AG04450 (cell line): ENCODE results near the gene FTCDNL1. TPM values are rescaled to one million over a fixed set of nuclear protein-coding genes. Genes with fewer than 3 reads are reported as not detected.

ENCODE experiments used
- CTCF ChIA-PET: fragments of 300-600, 350-600 bp; formaldehyde crosslinking; extraction: SDS; loops from one replicate; lab custom pipeline; 2022; ENCODE audit warnings: antibody characterized with exemption, inconsistent platforms; lab: Charles Lee
- POLR2A ChIA-PET: fragments of 350-600 bp; formaldehyde crosslinking; extraction: SDS; loops from one replicate; lab custom pipeline; 2021; ENCODE audit warnings: antibody characterized with exemption, inconsistent platforms; lab: Yijun Ruan, JAX
- DNase-seq: peaks from one replicate; pipeline ENCODE4 v3.0.0-alpha.2; 2011; ENCODE audit warnings: low read depth, low spot score
- H3K27ac ChIP-seq: one replicate; pipeline ENCODE4 v1.5.1; 2012; ENCODE audit warnings: low read depth, low read length, control low read depth
- H3K27me3 ChIP-seq: one replicate; pipeline ENCODE4 v1.6.0; 2012; ENCODE audit warnings: low read length; ENCODE audit not compliant: control insufficient read depth, insufficient read depth
- H3K4me3 ChIP-seq: 2 replicates; pipeline ENCODE4 v1.5.1; 2011; ENCODE audit warnings: mild to moderate bottlenecking, low read depth, low read length, control low read depth
- H3K9me3 ChIP-seq: 2 replicates; pipeline ENCODE4 v1.5.1; 2012; ENCODE audit warnings: low read length; ENCODE audit not compliant: control insufficient read depth, insufficient read depth
- CTCF ChIP-seq: IDR thresholded peaks from 2 replicates; pipeline ENCODE4 v1.5.1; 2011; ENCODE audit warnings: low read depth, low read length, control low read depth, inconsistent platforms
- polyA plus RNA-seq: library from polyadenylated mRNA; depleted of rRNA; stranded (reverse); fragments of >200 nt; gene quantifications from 2 replicates; pipeline ENCODE4 v1.2.3, GENCODE V29; 2011

The FTCDNL1 gene
- polyA plus RNA-seq, 1 experiment = 0.10 TPM

GRCh38 chr2:199855812-199856211 is 4.8 kb upstream of the FTCDNL1 start:
- no peak for TF ChIP-seq CTCF
- no peaks in the 10 kb centered on the region for H3K9me3 ChIP-seq
- DNase-seq = no peak
- CTCF ChIA-PET = interaction anchor here (0.7 kb wide), 1 partner anchor 28 kb away, joined by 3 read pairs; no protein-coding TSS in a partner anchor
- POLR2A ChIA-PET = no interaction called here
- no peak overlapping the region for H3K27ac ChIP-seq
- peaks cover 13% of the 10 kb centered on the region for H3K27me3 ChIP-seq
- H3K4me3 ChIP-seq = no peak overlapping the region

- DNase-seq = no peak
- POLR2A ChIA-PET = no interaction called here
- Histone ChIP-seq H3K27me3 (peaks cover 25% of the 10 kb centered on the region), H3K27ac (no peak overlapping the region), H3K9me3 (no peaks in the 10 kb centered on the region; the same call in 1 of the 2 replicates), H3K4me3 (no peak overlapping the region)
- CTCF ChIA-PET = interaction anchor here (1.0 to 1.2 kb wide), 2 partner anchors 17 to 243 kb away, joined by 3 read pairs; no protein-coding TSS in a partner anchor
- no peak for TF ChIP-seq CTCF
Observed at GRCh38 chr2:199851883-199852282, 891 bp upstream of the FTCDNL1 start.

GRCh38 chr2:199851501-199851810 is 464 bp upstream of the FTCDNL1 start:
- POLR2A ChIA-PET = no interaction called here
- Histone ChIP-seq H3K4me3 (peak overlapping the region; percentile 66), H3K9me3 (no peaks in the 10 kb centered on the region; the same call in 1 of the 2 replicates), H3K27ac (no peak overlapping the region), H3K27me3 (peaks cover 27% of the 10 kb centered on the region)
- CTCF ChIA-PET = interaction anchor here (1.0 kb wide), 1 partner anchor 243 kb away, joined by 3 read pairs; no protein-coding TSS in a partner anchor
- no peak for TF ChIP-seq CTCF
- DNase-seq = no peak

GRCh38 chr2:199850218-199850717 is 724 bp downstream of the FTCDNL1 start:
- Histone ChIP-seq H3K9me3 (no peaks in the 10 kb centered on the region; the same call in 1 of the 2 replicates), H3K27me3 (peaks cover 22% of the 10 kb centered on the region), H3K4me3 (peak overlapping the region; percentile 66), H3K27ac (no peak overlapping the region)
- ChIA-PET POLR2A (no interaction called here), CTCF (no interaction called here)
- TF ChIP-seq CTCF = no peak
- no peak for DNase-seq

GRCh38 chr2:199848389-199849130 is 2.4 kb downstream of the FTCDNL1 start:
- H3K27me3 ChIP-seq = peaks cover 22% of the 10 kb centered on the region
- ChIA-PET CTCF (interaction anchor here (1.2 kb wide), 1 partner anchor 12 kb away, joined by 3 read pairs; no protein-coding TSS in a partner anchor), POLR2A (no interaction called here)
- H3K9me3 ChIP-seq = no peaks in the 10 kb centered on the region; the same call in 1 of the 2 replicates
- DNase-seq = no peak
- no peak overlapping the region for H3K4me3 ChIP-seq
- H3K27ac ChIP-seq = no peak overlapping the region
- TF ChIP-seq CTCF = no peak
